Measurements from ENCODE around the gene UNK.

DNA sequence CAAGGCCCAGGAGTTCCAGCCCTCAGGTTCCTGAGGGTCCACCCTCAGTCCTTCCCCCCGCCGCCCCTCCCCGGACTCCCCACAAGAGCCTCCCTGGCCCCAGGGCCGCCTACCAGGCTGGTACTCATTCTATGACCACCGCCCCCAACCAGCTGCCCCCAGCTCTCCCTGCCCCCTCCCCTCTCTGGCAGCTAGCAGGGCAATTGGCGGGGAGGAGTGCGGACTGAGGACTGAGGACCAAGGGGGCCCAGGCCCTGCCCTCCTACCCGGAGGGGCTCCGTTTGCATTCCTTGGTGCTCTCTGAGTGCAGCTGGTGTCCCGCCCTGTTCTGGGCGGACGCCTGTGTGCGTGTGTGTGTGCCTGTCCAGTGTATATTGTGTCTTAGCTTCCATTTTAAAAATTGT lies 40.5 kb downstream of the UNK start:
- TF ChIP-seq, protein P1, sequence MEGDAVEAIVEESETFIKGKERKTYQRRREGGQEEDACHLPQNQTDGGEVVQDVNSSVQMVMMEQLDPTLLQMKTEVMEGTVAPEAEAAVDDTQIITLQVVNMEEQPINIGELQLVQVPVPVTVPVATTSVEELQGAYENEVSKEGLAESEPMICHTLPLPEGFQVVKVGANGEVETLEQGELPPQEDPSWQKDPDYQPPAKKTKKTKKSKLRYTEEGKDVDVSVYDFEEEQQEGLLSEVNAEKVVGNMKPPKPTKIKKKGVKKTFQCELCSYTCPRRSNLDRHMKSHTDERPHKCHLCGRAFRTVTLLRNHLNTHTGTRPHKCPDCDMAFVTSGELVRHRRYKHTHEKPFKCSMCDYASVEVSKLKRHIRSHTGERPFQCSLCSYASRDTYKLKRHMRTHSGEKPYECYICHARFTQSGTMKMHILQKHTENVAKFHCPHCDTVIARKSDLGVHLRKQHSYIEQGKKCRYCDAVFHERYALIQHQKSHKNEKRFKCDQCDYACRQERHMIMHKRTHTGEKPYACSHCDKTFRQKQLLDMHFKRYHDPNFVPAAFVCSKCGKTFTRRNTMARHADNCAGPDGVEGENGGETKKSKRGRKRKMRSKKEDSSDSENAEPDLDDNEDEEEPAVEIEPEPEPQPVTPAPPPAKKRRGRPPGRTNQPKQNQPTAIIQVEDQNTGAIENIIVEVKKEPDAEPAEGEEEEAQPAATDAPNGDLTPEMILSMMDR (IDR thresholded peaks at IDR 0.05; ENCODE audit: insufficient read depth, low read depth, low read length): no peak
- no peak for TF ChIP-seq EZH2 (IDR thresholded peaks at IDR 0.05; ENCODE audit: insufficient read depth, low read length)

Measured in astrocyte (in vitro differentiated cells and primary cell).